HT1080 (cell line): ENCODE results near the gene TERT. TPM values are rescaled to one million over a fixed set of nuclear protein-coding genes. Genes with fewer than 3 reads are reported as not detected.

Source experiments
- DNase-seq: peaks from one replicate; pipeline ENCODE4 v3.0.0-alpha.2; 2015; ENCODE audit warnings: low read depth
- total RNA-seq: library from RNA; depleted of rRNA; stranded (reverse); fragments of >200 nt; shearing (Covaris generic); gene quantifications from 2 replicates; pipeline ENCODE4 v1.2.3, GENCODE V29; 2014

The TERT gene
- total RNA-seq, 1 experiment from 2014 or later: 10.5 TPM

- no peak for DNase-seq
These were observed 24.8 kb upstream of the TERT start for GRCh38 chr5:1319436-1320256.

GRCh38 chr5:1318659-1319251, 23.9 kb upstream of the TERT start:
- no peak for DNase-seq

GRCh38 chr5:1317921-1318565, 23.2 kb upstream of the TERT start:
- DNase-seq: no peak

GRCh38 chr5:1316588-1317340, 21.9 kb upstream of the TERT start:
- no peak for DNase-seq

GRCh38 chr5:1315709-1316587, 21.1 kb upstream of the TERT start:
- no peak for DNase-seq

- no peak for DNase-seq
These were observed 20.3 kb upstream of the TERT start for GRCh38 chr5:1315018-1315708.

GRCh38 chr5:1314564-1314982, 19.7 kb upstream of the TERT start:
- DNase-seq: no peak

GRCh38 chr5:1312993-1313833, 18.3 kb upstream of the TERT start:
- DNase-seq: peak; percentile 35

- DNase-seq: no peak
These were observed 17.3 kb upstream of the TERT start for GRCh38 chr5:1312206-1312605.

- no peak for DNase-seq
These were observed 16.7 kb upstream of the TERT start for GRCh38 chr5:1311439-1312055.

- no peak for DNase-seq
These were observed 15.2 kb upstream of the TERT start for GRCh38 chr5:1310118-1310517.

GRCh38 chr5:1304033-1304432, 9.2 kb upstream of the TERT start:
- no peak for DNase-seq

GRCh38 chr5:1302258-1302657, 7.4 kb upstream of the TERT start:
- DNase-seq: no peak

- DNase-seq: no peak
These were observed 5.8 kb upstream of the TERT start for GRCh38 chr5:1300581-1301083.

- no peak for DNase-seq
These were observed 5.1 kb upstream of the TERT start for GRCh38 chr5:1299961-1300360.

GRCh38 chr5:1299511-1299850, 4.6 kb upstream of the TERT start:
- DNase-seq: no peak

GRCh38 chr5:1298723-1299510, 4.0 kb upstream of the TERT start:
- no peak for DNase-seq

- DNase-seq: no peak
These were observed 3.2 kb upstream of the TERT start for GRCh38 chr5:1298067-1298551.
